A549 treated with RU486 at 1 μM for 4 hours (cell line): ENCODE data around the gene NAPG. TPM values are rescaled to one million over a fixed set of nuclear protein-coding genes. Genes with fewer than 3 reads are reported as not detected.

Experiments used
- total RNA-seq: library from RNA; stranded (reverse); fragments of 200-300 nt; extraction: Qiagen RNA extraction; gene quantifications from 5 replicates; pipeline ENCODE4 v1.2.3, GENCODE V29; 2022; ENCODE audit warnings: low read depth

Gene NAPG
- total RNA-seq: 9.3 to 11.2 TPM (median 10.4 TPM) in 5 replicates

GRCh38 chr18:10525697-10526560, at the start of gene NAPG:
Gene NAPG, plus strand, starts transcription at chr18:10526027. Its CDS starts 76 bp downstream, at chr18:10526103.

Other genes starting within 250 kb of the NAPG start
- gene APCDD1, start 71.4 kb upstream of the NAPG start, total RNA-seq: not detected in 5 replicates